Epidermal melanocyte (primary cell): Measurements from ENCODE around the gene SLC29A4.
"Not testable (repeated sequence)": the region's sequence is repeated elsewhere in the genome, so short reads cannot be mapped to it uniquely, and the experiment has no call there.

Source experiments
- DNase-seq: peaks from one replicate; pipeline ENCODE4 v3.0.0; 2011; ENCODE audit warnings: low spot score; ENCODE audit not compliant: insufficient read length

SLC29A4 gene

DNA sequence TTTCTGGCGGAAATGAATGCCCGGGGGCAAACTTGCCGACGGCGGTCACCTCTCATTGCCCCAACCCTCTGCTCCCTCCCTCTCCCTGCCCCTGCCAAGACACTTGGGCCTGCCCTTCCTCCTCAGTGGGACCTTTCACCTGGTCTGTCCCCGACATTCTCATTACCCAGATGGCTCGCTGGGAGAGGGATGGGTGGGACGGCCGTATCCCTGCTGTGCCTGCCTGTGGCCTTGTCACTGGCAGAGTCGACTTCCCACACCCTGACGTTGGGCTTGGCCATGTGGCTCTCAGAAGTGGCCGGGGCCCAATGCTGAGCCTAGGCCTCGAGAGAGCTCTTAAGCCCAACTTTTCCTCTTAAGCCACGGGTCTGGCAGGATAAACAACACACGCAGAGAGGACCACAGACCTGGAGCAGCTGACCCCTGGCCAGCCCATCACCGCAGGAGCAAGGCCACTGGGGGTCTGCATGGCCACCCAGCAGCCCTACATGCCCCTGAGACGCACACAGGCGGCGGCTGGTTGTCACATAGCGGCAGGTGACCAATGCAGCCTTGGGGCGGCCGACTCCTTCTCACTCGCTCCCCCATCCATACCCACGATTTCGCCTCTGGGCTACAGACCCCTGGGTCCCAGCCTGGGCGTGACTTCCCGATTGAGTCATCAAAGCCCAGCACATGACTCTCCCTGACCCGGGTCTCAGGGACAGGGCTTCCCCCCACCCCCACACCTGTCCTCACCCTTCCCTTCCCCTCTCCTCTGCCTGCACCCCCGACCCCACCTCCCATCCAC, 40.1 kb downstream of the SLC29A4 start:
- DNase-seq: no peak

DNA sequence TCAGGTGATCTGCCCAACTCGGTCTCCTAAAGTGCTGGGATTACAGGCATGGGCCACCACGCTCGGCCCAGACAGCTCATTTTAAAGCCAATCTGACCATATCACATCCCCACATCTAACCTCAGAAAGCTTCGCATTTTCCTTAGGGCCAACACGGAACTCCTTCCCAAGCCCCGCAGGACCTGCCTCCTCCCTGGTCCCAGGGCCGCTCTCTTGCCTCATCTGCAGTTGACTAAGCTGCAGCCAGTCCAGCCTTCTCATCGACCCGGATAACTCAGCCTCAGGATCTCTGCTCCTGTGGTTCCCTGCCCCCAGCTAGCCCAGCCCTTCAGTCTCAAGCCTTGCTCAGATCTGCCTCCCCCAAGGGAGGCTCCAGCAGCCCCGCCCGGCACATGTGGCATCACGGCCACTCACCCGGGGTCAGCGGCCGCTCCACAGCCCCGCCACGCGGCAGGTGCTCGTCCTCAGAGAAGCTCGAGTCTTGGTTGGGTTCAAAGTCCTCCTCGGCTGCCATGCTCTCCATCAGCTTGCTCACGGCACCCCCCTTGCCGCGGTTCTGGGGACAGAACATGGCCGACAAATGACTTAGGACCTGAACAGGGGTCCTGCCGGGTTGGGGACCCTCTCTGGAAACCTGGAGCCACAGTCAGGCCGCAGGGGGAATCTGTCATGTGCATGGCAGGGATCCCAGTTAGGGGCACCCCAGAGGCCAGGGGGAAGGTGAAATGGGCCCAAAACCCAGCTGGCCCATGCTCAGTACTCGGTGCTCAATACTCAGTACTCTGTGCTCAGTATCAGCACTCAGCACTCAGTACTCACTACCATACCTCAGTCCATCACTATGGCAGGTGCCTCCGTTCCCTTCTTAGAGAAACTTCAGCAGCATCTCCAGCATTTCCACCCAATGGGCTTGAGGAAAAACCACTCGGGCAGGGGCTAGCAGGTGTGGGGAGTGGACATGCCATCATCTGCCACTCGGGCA, 41.3 kb downstream of the SLC29A4 start:
- not testable (repeated sequence) for DNase-seq

DNA sequence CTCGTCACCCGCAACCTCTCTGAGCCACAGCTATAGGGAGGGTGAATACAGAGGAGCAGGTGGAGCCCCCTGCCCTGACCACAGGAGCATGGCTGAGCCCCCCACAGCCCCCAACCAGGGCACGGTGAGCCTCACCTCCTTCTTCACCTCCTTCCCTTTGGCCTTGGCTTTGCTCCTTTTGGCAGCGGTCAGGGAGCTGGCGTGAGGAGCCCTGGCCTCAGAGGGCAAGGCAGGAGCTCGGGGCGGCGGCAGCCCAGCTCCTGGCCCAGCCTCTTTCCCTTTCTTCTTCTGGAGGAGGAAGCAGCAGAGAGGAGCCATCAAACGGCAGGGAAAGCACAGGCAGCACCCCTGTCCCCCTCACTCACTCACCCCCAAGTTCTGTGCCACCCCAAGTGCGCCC, 42.2 kb downstream of the SLC29A4 start:
- DNase-seq: no peak

DNA sequence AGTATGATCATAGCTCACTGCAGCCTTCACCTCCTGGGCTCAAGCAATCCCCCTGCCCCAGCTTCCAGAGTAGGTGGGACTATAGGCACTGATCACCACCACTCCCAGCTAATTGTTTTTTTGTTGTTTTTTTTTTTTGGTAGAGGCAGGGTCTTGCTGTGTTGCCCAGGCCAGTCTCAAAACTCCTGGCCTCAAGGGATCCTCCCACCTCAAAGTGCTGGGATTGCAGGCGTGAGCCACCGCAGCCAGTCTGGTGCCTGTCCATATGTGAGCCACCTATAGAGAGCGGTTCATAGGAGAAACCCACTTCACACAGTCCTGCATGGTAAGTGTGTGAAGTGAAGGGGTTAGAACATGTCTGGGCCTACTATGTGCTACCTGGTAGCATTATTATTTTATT, 47.5 kb downstream of the SLC29A4 start:
- DNase-seq: no peak

DNA sequence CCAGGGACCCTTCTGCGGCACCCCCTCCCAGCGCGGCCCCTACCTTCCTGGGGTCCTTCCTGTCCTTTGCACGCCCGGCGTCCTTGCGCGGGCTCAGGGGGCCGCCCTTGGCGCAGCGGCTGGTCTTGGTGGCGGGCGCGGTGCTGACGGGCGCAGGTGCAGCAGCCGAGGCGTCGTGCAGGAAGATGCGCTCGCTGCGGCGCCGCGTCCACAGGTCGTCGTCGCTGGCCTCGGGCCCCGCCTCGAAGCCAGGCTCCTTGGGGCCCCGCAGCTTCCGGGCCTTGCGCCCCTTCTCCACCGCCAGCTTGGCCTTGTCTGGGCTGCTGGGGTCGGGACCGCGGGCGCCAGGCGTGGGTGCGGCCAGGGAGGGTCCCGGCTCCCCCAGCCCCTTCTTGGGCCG, 49.8 kb downstream of the SLC29A4 start:
- DNase-seq: no peak

DNA sequence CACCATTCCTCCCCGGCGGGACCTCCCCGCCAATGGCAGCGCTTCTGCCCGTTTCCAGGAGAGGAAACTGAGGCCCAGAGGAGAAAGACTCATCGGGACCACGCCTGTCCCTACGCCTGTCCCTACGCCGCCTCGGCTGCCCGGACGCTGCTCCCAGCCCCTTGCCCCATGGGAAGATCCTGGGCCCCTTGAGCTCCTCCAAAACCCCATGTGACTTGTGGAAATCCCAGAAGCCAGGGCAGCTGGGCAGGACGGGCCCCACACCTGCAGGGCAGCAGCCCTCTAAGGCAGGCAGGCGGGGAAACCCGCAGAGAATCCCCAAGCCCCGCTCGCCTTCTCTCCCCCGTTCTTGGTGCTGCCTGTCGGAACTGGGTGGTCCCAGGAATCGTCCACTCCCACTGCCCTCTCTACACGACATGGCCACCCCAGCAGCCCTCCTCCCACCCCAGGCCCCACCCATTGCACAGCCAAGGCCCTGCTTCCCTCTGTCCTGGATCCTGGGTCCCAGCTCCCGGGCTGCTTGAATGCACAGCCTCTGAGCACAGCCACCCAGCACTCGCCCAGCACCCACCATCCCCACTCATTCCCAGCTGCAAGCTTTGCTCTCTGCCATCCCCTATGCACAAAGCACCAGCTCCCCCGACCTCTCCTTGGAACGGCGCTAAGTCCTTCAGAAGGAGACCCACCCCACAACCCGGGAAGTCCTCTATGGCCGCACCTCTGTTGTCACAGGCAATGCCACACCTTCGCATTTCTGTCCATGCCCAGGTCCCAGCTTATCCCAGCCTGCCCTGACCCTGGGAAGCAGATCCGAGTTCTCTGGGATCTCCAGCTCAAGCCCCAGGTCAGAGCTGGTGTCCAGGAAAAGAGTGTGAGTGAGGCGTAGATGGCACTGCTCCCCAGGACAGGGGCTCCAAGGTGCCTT, 50.6 kb downstream of the SLC29A4 start:
- DNase-seq: no peak

DNA sequence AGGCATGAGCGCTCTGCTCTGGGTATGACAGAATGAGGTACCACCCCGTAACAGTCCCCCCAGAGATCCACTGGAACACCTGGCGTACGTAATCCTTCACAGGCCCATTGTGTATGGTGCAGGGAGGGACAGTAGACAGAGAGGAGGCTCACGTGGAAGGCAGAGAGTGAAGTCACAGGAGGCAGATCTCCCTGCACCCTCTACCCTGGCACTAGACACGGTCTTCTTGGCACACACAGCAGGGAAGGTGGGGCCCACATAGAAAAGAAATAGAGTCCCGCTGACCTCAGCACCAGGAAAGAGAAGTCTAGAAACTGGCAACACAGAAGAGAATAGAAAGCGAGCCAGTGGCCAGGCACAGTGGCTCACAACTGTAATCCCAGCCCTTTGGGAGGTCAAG, 51.9 kb downstream of the SLC29A4 start:
- DNase-seq: no peak

DNA sequence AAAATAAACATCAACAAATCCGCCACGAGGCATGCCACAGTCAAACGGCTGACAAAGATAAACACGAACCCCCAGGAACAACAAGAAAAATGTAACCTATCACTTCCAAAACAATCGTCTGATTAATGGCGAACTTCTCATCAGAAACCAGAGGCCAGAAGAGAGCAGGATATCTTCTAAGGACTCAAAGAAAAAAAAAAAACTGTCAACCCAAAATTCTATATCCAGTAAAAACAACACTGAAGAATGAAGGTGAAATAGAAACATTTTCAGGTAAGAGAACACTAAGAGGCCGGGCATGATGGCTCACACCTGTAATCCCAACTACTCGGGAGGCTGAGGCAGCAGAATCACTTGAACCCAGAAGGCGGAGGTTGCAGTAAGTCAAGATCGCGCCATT, 54.3 kb downstream of the SLC29A4 start:
- no peak for DNase-seq

DNA sequence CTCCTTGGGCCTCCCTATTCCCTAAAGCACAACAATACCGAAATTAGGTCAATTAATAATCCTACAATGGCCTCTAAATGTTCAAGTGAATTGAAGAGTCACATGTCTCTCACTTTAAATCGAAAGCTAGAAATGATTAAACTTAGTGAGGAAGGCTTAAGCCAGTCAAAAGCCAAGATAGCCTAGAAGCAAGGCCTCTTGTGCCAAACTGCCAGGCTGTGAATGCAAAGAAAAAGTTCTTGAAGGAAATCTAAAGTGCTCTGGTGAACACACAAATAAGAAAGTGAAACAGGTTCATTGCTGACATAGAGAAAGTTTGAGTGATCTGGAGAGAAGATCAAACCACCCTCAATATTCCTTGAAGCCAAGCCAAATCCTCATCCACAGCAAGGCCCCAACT, 57.2 kb downstream of the SLC29A4 start:
- peak; percentile 3 for DNase-seq

DNA sequence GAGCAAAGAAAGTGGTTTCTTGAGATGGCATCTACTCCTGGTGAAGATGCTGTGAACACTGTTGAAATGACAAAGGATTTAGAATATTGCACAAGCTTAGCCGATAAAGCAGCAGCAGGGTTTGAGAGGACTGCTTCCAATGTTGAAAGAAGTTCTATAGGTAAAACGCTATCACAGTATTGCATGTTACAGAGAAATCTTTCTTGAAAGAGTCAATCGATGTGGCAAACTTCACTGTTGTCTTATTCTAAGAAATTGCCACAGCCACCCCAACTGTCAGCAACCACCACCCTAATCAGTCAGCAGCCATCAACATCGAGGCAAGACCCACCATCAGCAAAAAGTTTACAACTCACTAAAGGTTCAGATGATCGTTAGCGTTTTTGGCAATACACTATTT, 59.9 kb downstream of the SLC29A4 start:
- no peak for DNase-seq

DNA sequence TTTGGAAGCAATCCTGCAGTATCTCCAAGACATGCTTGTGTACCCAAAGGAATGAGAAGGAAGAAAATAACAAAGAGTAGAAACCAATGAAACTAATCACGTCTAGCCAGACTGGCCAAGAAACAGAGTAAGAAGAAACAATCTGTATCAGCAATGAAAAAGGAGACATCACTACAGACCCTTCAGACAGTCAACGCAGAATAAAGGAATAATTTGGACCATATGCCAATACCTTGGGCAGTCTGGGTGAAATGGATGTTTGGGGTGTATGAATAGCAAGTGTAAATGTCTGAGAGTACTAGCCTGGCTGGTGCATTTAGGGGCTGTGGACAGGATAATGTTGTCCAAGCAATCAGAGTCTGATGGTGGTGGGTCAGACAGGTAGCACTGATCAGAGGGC, 61.1 kb downstream of the SLC29A4 start:
- no peak for DNase-seq

DNA sequence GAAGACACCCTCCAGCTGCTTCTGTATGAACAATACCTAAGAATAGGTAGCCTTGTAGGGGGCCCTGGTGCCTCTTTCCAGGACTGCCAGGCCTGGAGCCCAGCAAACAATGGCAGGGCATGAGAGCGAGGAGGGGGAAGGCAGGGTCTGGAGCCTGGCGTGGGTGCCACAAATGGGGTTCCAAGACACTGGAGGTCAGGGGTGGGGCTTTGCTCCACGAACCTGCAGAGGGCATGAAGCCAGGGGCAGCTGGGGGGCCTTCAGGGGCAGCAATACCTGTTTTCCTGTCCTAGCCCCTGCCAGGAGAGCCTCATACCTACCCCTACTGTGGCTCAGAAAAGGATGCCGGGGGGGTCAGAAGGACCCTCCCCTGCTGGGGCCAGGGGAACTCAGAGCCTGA, 61.6 kb downstream of the SLC29A4 start:
- peak; percentile 0 for DNase-seq

DNA sequence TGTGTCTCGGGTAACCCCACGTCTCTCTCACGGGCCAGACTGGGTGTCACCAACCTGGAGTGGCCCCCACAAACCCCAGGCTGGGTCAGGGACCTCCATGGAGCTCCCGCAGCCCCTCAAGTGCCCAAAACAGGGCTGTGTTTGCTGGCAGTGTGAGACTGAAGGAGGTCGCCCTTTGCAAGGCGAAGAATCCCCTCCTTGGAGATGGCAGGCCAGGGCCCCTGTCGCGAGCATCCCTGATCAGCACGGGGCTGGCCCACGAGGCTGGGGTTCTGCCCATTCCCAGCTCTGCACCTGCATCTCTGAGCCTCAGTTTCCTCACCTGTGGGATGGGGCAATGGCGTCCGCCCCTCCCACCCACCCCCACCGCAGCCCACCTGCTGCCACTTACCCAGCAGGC, 62.4 kb downstream of the SLC29A4 start:
- DNase-seq: peak; percentile 6

DNA sequence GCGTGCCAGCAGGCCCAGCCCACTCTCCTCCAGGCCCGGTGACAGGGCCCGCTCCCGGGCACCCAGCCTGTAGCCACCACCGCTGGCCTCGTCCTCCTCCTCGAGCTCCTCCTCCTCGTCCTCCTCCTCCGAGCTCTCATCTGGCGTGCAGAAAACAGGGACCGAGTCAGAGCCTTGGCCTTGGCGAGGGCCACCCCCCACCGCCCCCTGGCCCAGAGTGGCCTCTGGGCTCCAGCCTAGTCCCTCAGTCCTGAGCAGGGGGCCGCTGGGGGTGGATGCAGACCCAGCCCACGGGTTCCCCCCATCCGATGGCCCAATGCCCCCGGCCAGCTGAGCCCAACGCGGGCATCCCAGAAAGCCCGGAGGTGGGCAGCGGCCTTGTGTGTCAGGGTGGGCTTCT, 62.9 kb downstream of the SLC29A4 start:
- DNase-seq: no peak

DNA sequence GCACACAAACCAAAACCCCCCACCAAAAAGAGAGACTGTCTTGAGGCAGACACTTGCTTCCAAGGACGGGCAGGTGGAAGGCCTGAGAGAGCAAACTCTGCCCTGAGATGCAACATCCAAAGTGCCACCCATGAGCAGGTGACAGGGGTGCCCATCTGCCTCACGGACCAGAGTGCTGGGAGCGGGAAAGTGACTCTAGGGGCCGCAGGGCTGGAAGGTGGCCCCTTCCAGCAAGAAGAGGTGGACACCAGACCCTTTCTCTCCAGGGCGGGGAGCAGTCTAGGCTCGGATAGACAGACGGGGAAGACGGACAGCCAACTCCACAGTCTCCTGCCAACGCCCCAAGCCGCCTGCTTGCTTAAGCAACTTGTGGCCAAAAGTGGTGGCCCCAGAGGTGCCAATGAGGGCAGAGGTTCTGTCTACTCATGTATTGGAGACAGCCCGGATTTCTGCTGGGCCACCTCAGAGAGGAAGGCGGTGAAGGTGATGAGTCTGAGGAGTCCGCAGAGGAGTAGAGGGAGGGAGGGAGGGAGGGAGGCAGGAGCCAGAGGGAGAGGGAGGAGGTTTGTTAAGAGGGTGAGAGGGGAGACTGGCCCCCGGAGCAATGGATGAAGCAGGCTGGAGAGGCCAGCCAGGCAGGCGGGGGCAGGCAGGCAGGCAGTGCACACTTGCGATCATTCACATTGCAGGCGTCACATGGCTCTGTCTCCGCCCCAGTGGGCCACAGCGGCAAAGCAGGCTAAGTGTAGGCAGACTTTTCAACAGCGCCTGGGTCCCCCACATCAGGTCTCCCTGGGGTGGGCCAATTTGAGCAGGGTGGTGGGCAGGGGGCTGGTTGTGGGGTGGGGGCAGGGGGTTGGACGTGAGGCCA, 65.6 kb downstream of the SLC29A4 start:
- DNase-seq: peak; percentile 6

DNA sequence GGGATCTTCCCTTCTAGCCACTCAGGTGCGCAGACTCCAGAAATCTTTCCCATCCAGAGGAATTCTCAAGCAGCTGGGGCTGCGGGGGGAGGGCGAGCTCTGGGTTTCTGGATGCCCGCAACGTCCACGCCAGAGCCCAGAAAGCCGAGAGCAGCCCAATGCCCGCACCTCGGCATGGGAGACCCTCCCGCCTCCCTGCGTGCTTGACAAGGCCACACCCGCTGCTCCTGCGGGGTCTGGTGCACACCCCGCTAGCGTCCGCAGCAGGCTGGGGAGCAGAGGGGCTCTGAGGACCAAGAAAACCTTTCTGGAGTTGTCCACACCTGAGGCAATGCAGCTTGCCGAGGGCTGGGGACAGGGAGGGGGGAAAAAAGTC, 66.2 kb downstream of the SLC29A4 start:
- DNase-seq: peak; percentile 2

DNA sequence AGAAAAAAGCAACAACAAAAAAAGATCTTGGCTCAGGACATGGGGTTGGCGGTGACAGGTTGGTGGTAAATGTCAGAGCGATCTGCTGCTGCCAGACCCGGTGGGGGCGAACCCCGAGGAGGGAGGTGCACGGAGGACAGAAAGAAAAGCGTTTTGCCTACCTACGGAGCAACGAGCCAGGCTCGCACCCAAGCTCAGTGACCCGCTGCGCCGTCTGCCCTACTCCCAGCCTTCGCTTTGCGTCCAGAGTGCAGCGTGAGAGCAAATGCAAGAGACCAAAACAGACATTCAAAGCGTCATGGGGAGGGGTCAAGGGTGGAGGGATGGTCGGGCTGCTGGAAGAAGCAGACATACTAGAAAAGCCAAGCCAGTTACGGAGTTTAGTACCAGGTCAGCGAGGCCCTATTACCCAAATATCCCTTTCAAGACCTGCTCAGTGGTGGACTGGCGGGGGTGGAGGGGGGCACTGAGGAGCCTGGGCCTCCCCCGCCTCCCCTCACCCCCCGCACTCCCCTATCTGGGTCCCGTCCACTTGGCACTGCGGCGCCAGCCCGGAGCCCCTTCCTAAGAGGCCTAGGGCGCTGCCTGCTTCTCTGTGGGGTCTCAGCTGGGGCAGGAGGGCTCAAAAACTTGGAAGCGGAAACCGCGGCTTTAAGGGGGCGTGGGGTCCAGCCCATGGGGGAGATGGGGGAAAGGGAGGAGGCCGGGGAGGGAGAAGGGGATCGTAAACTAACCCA, 66.9 kb downstream of the SLC29A4 start:
- DNase-seq: peak; percentile 1

DNA sequence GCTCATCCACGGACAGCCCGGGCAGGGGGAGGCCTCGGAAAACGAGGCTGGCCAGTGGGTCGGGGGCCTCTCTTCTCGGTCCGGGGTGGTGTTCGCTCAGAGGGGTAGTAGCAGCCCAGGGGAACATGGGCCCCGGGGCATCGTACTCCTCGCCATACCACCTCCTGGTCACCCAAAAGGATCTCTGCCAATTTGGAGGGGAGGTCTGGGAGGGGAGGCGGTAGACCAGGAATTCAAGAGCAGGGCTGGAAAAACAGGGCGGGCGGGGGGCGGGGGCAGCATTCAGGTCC, 67.4 kb downstream of the SLC29A4 start:
- DNase-seq: peak; percentile 3

DNA sequence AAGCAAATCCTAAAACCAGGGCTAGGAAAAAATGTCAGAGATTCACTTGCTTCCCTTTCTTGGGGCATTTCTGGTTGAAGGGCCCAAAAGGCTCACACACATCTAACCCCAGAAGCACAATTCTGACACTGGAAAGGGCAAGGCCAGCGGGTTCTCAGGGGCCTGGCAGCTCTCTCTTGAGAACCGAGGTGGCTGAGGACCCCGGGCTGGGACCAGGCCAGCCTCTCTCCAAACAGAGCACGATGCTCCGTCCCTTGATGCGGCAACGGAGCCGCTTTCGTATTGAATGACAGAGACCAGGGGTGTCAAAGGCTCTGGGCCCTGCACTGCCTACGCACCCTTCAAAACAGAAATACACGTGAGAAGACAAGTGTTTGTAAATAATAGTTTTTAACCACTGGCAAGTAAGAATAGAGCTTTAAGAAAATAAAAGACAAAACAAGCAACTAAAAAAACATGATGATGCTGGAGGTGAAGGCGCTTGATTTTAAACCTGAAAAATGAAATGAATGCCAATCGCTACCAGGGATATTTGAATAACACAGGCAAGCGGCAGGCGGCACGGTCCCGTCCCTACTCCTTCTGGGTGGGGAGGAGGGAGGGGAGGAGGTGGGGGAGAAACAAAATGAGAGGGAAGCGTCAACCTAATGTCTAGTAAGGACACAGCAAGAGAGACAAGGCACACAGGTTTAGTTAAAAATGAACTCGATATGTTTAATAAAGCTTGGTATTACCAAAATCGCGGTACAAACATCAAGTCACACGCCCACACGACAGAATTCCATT, 68.0 kb downstream of the SLC29A4 start:
- DNase-seq: peak; percentile 11
